Smooth muscle cell (in vitro differentiated cells): ENCODE results near the gene MLC1. TPM values are rescaled to one million over a fixed set of nuclear protein-coding genes. Genes with fewer than 3 reads are reported as not detected.

ENCODE experiments used
- DNase-seq: peaks from one replicate; lab custom pipeline; 2025; ENCODE audit not compliant: unreplicated experiment; lab: John Stamatoyannopoulos, UW
- H2AFZ ChIP-seq: fragments of 200-600 bp; sonication (generic); 2 replicates; pipeline ENCODE4 v1.6.0; 2016; ENCODE audit warnings: antibody characterized with exemption, low read depth, mild to moderate bottlenecking
- H3F3A ChIP-seq: fragments of 200-600 bp; sonication (generic); 2 replicates; pipeline ENCODE4 v1.6.0; 2017; ENCODE audit warnings: antibody characterized with exemption, low read depth
- H3K27ac ChIP-seq: fragments of 200-600 bp; sonication (generic); 2 replicates; pipeline ENCODE4 v1.5.1; 2016; ENCODE audit warnings: low read depth, mild to moderate bottlenecking
- H3K27me3 ChIP-seq: fragments of 200-600 bp; sonication (generic); 2 replicates; pipeline ENCODE4 v1.6.1; 2016; ENCODE audit warnings: low read depth, mild to moderate bottlenecking
- H3K36me3 ChIP-seq: fragments of 200-600 bp; sonication (generic); 2 replicates; pipeline ENCODE4 v1.5.1; 2016; ENCODE audit warnings: low read depth
- H3K4me1 ChIP-seq: fragments of 200-600 bp; sonication (generic); 2 replicates; pipeline ENCODE4 v1.5.1; 2016; ENCODE audit warnings: low read depth
- H3K4me2 ChIP-seq: fragments of 200-600 bp; sonication (generic); 2 replicates; pipeline ENCODE4 v1.6.0; 2016; ENCODE audit warnings: mild to moderate bottlenecking
- H3K4me3 ChIP-seq: fragments of 200-600 bp; sonication (generic); 2 replicates; pipeline ENCODE4 v1.5.1; 2016; ENCODE audit warnings: mild to moderate bottlenecking
- H3K79me2 ChIP-seq: fragments of 200-600 bp; sonication (generic); 2 replicates; pipeline ENCODE4 v1.6.0; 2016; ENCODE audit warnings: low read depth, mild to moderate bottlenecking
- H3K9ac ChIP-seq: fragments of 200-600 bp; sonication (generic); 2 replicates; pipeline ENCODE4 v1.6.0; 2016; ENCODE audit warnings: low read depth
- H3K9me3 ChIP-seq: fragments of 200-600 bp; sonication (generic); replicated peaks from 2 replicates; pipeline ENCODE4 v1.5.1; 2016; ENCODE audit warnings: low read depth
- H4K20me1 ChIP-seq: fragments of 200-600 bp; sonication (generic); 2 replicates; pipeline ENCODE4 v1.6.0; 2016; ENCODE audit warnings: low read depth
- CTCF ChIP-seq: fragments of 200-600 bp; sonication (generic); IDR thresholded peaks from 2 replicates; pipeline ENCODE4 v1.5.1; 2017; ENCODE audit warnings: borderline replicate concordance, mild to moderate bottlenecking, antibody characterized with exemption; ENCODE audit not compliant: insufficient read depth, poor library complexity, severe bottlenecking
- WGBS: methylation state at CpG from one replicate; pipeline ENCODE4 v1.1.7; 2016; ENCODE audit warnings: low lambda C conversion rate; 5-methylcytosine and 5-hydroxymethylcytosine counted together
- polyA plus RNA-seq: library from polyadenylated mRNA; unstranded; fragments of >200 nt; fragmentation: Nextera tagmentation; extraction: Ambion mirVana; gene quantifications from 2 replicates; pipeline ENCODE4 v1.2.1, GENCODE V29; 2016
- total RNA-seq: library from RNA; depleted of rRNA; stranded (reverse); fragments of >200 nt; gene quantifications from 2 replicates; pipeline ENCODE4 v1.2.3, GENCODE V29; 2014

Gene MLC1
- total and polyA plus RNA-seq, 2 experiments from 2014 or later, result 4.2 to 6.3 TPM

- Histone ChIP-seq H3K27me3 (peaks cover 5% of the 10 kb centered on the region), H2AFZ (no peak overlapping the region), H4K20me1 (no peaks in the 10 kb centered on the region), H3K4me2 (no peak overlapping the region), H3K4me1 (peaks cover 6% of the 10 kb centered on the region), H3K9me3 (no peaks in the 10 kb centered on the region), H3K4me3 (no peak overlapping the region), H3F3A (no peaks in the 10 kb centered on the region), H3K27ac (no peak overlapping the region), H3K79me2 (no peaks in the 10 kb centered on the region), H3K36me3 (no peaks in the 10 kb centered on the region), H3K9ac (no peak overlapping the region)
- no peak for DNase-seq
- 96% methylated on average over 19 of the region's 19 CpGs for WGBS
- TF ChIP-seq CTCF, result no peak
Observed at GRCh38 chr22:50062509-50063135, 22.6 kb downstream of the MLC1 start.

GRCh38 chr22:50061824-50062355 is 23.3 kb downstream of the MLC1 start:
- Histone ChIP-seq H3K36me3 (no peaks in the 10 kb centered on the region), H3K27me3 (peaks cover 5% of the 10 kb centered on the region), H3K4me2 (no peak overlapping the region), H2AFZ (no peak overlapping the region), H3K27ac (no peak overlapping the region), H3K4me3 (no peak overlapping the region), H3K9ac (no peak overlapping the region), H3K4me1 (peaks cover 6% of the 10 kb centered on the region), H3F3A (no peaks in the 10 kb centered on the region), H4K20me1 (no peaks in the 10 kb centered on the region), H3K79me2 (no peaks in the 10 kb centered on the region), H3K9me3 (no peaks in the 10 kb centered on the region)
- no peak for DNase-seq
- TF ChIP-seq CTCF, result no peak
- WGBS, result 75% methylated on average over 12 of the region's 17 CpGs

- no peaks in the 10 kb centered on the region for H3K79me2 ChIP-seq
- DNase-seq, result no peak
- no peaks in the 10 kb centered on the region for H3K9me3 ChIP-seq
- no peak overlapping the region for H3K4me2 ChIP-seq
- H3F3A ChIP-seq, result no peaks in the 10 kb centered on the region
- no peak for TF ChIP-seq CTCF
- H2AFZ ChIP-seq, result no peak overlapping the region
- H4K20me1 ChIP-seq, result no peaks in the 10 kb centered on the region
- H3K4me1 ChIP-seq, result peaks cover 6% of the 10 kb centered on the region
- no peak overlapping the region for H3K4me3 ChIP-seq
- H3K27ac ChIP-seq, result no peak overlapping the region
- H3K36me3 ChIP-seq, result no peaks in the 10 kb centered on the region
- H3K27me3 ChIP-seq, result peaks cover 5% of the 10 kb centered on the region
- WGBS, result 92% methylated on average over 27 of the region's 27 CpGs
- no peak overlapping the region for H3K9ac ChIP-seq
Observed at GRCh38 chr22:50061141-50061823, 23.9 kb downstream of the MLC1 start.
